GM18498 (cell line): ENCODE data around the gene KIAA2012.
A peak's percentile ranks its signal among the peaks of the same experiment; 100 is the strongest.
"Not testable (repeated sequence)": the region's sequence is repeated elsewhere in the genome, so short reads cannot be mapped to it uniquely, and the experiment has no call there.

Experiments used
- ATAC-seq: cut with Tn5 transposase; IDR thresholded peaks from one replicate; pipeline ENCODE4 v1.9.1; 2021; ENCODE audit warnings: mild to moderate bottlenecking, moderate library complexity; ENCODE audit not compliant: unreplicated experiment

KIAA2012 gene

GRCh38 chr2:202184557-202184956, 111.5 kb downstream of the KIAA2012 start:
- no peak for ATAC-seq

- ATAC-seq, result no peak
These were observed 112.1 kb downstream of the KIAA2012 start for GRCh38 chr2:202185156-202185555.

- no peak for ATAC-seq
These were observed 113.7 kb downstream of the KIAA2012 start for GRCh38 chr2:202186641-202187202.

- no peak for ATAC-seq
These were observed 114.5 kb downstream of the KIAA2012 start for GRCh38 chr2:202187570-202187969.

- ATAC-seq, result no peak
These were observed 120.2 kb downstream of the KIAA2012 start for GRCh38 chr2:202193305-202193704.

- ATAC-seq, result no peak
These were observed 120.9 kb downstream of the KIAA2012 start for GRCh38 chr2:202193881-202194353.

- ATAC-seq, result no peak
These were observed 121.4 kb downstream of the KIAA2012 start for GRCh38 chr2:202194418-202194817.

GRCh38 chr2:202196727-202197126, 123.7 kb downstream of the KIAA2012 start:
- no peak for ATAC-seq

GRCh38 chr2:202201220-202202160, 128.4 kb downstream of the KIAA2012 start:
- ATAC-seq, result no peak

DNA sequence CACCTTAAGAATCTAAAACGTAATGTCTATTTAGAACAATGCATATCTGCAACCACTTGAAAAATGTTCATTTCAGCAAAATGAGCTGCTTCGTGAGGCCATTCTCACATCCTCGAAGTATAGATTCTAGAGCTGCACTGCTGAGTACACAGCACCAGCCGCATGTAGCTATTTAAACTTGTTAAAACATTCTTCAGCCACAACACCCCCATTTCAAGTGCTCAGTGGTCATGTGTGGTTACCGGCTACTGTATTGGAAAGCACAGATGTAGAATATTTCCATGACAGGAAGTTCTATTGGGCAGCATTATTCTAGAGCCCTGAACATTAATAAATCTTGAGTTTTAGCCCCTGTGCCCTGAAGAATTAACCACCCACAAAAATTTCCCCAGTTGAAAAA, 130.3 kb downstream of the KIAA2012 start:
- ATAC-seq, result no peak

DNA sequence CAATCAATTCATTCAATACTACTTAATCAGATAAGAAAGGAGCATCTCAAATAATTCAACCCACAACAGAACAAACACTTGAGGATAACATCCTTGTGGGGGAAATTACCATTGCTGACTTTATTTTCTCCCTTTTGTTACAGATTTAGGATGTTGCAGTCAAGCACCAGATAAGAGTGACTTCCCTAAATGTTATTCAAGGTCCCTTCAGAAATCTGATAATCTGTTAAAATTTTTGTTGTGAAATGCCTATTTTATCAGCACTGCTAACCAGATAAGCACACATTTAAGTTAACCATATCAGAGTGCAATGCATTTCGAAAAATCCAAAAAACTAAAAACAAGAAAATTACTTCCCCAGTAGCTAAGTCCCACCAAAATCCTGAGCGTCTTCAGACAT, 131.8 kb downstream of the KIAA2012 start:
- ATAC-seq, result no peak

GRCh38 chr2:202208526-202208925, 135.5 kb downstream of the KIAA2012 start:
- no peak for ATAC-seq

DNA sequence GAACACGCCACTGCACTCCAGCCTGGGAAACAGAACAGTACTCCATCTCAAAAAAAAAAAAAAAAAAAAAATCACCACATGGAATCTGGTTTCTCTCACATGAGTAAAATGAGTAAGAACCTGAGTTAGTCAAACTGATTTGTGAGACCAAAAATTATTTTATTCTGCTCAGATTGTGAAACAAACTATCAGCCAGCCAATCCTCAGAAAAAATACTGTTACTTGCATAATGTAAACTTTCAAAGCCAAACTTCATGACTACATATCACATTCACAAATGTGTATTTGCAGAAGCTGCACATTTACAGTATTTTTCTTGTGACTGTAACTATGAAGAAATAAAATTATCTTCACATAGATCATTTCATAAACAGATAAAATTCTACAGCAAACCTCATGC, 142.1 kb downstream of the KIAA2012 start:
- ATAC-seq, result no peak

DNA sequence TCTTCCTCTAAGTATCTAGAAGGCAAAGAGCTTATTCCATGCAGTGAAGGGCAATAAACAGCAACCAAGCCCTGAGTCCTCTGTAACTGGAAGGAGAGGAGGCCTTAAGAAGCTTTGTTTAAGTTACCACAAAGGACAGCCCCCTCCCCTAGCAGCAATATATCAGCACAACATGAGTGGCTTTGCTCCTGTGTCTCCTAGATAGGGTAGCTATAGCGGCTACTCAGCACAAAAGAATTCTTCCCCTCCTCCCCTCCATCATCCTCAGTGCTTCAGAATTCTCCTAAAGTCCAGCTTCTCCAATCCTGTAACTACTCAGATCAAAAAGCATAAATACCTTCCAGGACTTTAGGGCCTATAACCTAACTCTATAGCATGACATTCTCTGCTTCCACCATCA, 148.8 kb downstream of the KIAA2012 start:
- no peak for ATAC-seq

- ATAC-seq, result peak; percentile 50
These were observed 164.8 kb downstream of the KIAA2012 start for GRCh38 chr2:202237787-202238233.

DNA sequence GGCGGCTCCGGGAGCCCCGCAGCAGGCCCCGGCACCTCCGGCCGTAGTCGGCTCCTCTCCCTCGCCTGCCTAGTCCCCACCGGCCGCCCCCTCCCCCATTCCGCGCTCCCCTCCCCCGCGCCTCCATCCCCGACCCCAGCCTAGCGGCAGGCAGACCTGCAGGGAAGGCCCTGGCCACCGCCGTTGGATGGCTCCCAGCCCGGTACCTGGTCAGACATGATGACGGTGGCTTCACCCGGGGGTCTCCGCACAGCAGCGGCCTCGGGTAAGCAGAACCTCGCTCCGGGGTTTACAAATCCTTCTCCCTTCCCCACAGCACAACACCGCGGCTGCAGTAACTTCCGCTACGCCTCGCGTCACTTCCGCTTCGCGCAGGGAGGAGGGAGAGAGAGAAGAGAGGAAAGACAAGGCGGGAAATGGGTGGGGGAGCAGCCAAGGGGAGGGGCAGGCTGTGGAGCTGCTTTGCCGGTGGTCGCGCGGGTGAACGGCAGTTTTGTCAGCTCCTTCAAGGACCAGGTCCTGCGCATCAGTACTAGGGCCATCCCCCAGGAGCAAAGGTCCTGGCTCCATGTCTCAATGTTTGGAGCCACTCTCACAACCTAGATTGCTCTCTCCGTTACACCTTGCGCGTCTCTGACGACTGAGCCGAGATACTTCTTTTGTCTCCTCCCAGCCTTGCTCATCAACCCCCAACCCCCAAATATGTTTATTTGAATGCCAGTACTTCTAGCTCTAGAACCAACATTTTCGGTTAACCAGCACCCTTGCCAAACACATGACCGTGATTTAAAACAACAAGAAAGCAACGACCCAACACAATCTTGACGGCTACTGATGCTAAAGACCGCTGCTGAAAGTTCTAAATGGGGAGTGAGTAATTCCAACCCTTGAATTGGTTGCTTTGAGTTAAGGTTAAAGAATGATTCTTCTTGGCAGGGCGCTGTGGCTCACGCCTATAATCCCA, 165.5 kb downstream of the KIAA2012 start, which contains the start of gene SUMO1:
Gene SUMO1, minus strand, starts transcription at position 364 of the 964 bp plus-strand sequence. Its CDS starts 146 bp downstream, at position 218.
- ATAC-seq, result peak; percentile 97

DNA sequence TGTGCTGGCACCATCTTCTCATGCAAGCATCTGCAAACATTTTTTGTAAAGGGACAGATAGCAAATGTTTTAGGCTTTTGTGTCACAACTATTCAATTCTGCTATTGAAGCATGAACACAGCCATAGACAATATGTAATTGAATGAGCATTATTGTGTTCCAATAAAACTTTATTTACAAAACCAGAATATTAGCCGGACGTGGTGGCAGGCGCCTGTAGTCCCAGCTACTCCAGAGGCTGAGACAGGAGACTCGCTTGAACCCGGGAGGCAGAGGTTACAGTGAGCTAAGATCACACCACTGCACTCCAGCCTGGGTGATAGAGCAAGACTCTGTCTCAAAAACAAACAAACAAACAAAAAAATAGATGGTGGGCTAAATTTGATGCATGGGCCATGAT, 174.7 kb downstream of the KIAA2012 start:
- ATAC-seq, result not testable (repeated sequence)

GRCh38 chr2:202249521-202250253, 176.6 kb downstream of the KIAA2012 start:
- ATAC-seq, result no peak

- no peak for ATAC-seq
These were observed 178.4 kb downstream of the KIAA2012 start for GRCh38 chr2:202251494-202251893.
